ENCODE measurements around the gene SYT12.
"Not testable (repeated sequence)": the region's sequence is repeated elsewhere in the genome, so short reads cannot be mapped to it uniquely, and the experiment has no call there.

Gene SYT12

GRCh38 chr11:66987158-66987620 lies 35.7 kb upstream of the SYT12 start:
- ATAC-seq (no peak), DNase-seq (no peak)
- Mint-ChIP-seq H3K9me3 (no peaks in the 10 kb centered on the region), H3K27ac (no peak overlapping the region), H3K4me1 (peaks cover 2% of the 10 kb centered on the region), H3K27me3 (peaks cover 19% of the 10 kb centered on the region), H3K4me3 (no peak overlapping the region), H3K36me3 (ENCODE audit: low read depth) (no peaks in the 10 kb centered on the region)

- Mint-ChIP-seq H3K4me1 (no peaks in the 10 kb centered on the region), H3K9me3 (no peaks in the 10 kb centered on the region), H3K36me3 (ENCODE audit: low read depth) (no peaks in the 10 kb centered on the region), H3K4me3 (no peak overlapping the region), H3K27ac (no peak overlapping the region), H3K27me3 (peaks cover 17% of the 10 kb centered on the region)
- ATAC-seq (no peak), DNase-seq (no peak)
These were observed 34.9 kb upstream of the SYT12 start for GRCh38 chr11:66987924-66988637.

GRCh38 chr11:66988741-66989140 lies 34.2 kb upstream of the SYT12 start:
- not testable (repeated sequence) for H3K36me3 Mint-ChIP-seq (ENCODE audit: low read depth); DNase-seq; H3K27ac Mint-ChIP-seq; H3K9me3 Mint-ChIP-seq; H3K4me3 Mint-ChIP-seq; ATAC-seq; H3K4me1 Mint-ChIP-seq
- peaks cover 19% of the 10 kb centered on the region for H3K27me3 Mint-ChIP-seq

GRCh38 chr11:66989360-66989759 lies 33.6 kb upstream of the SYT12 start:
- H3K27me3 Mint-ChIP-seq: peaks cover 19% of the 10 kb centered on the region
- DNase-seq; H3K9me3 Mint-ChIP-seq; ATAC-seq; H3K27ac Mint-ChIP-seq; H3K4me3 Mint-ChIP-seq; H3K36me3 Mint-ChIP-seq (ENCODE audit: low read depth); H3K4me1 Mint-ChIP-seq: not testable (repeated sequence)

GRCh38 chr11:66992041-66992440 lies 30.9 kb upstream of the SYT12 start:
- Mint-ChIP-seq H3K27ac (no peak overlapping the region), H3K4me1 (no peaks in the 10 kb centered on the region), H3K27me3 (peaks cover 16% of the 10 kb centered on the region), H3K36me3 (ENCODE audit: low read depth) (no peaks in the 10 kb centered on the region), H3K9me3 (no peaks in the 10 kb centered on the region), H3K4me3 (no peak overlapping the region)
- DNase-seq (no peak), ATAC-seq (no peak)

GRCh38 chr11:66996609-66997273 lies 26.2 kb upstream of the SYT12 start:
- ATAC-seq: no peak
- no peaks in the 10 kb centered on the region for H3K36me3 Mint-ChIP-seq (ENCODE audit: low read depth)
- no peak for DNase-seq

GRCh38 chr11:66999555-66999954 lies 23.4 kb upstream of the SYT12 start:
- no peak for ATAC-seq
- no peaks in the 10 kb centered on the region for H3K36me3 Mint-ChIP-seq (ENCODE audit: low read depth)
- no peak overlapping the region for H3K4me3 Mint-ChIP-seq
- H3K4me1 Mint-ChIP-seq: no peaks in the 10 kb centered on the region
- no peaks in the 10 kb centered on the region for H3K9me3 Mint-ChIP-seq
- H3K27ac Mint-ChIP-seq: no peak overlapping the region
- no peak for DNase-seq
- H3K27me3 Mint-ChIP-seq: peaks cover 3% of the 10 kb centered on the region

More at GRCh38 chr11:66996609-66997273, 26.2 kb upstream of the SYT12 start:
- Mint-ChIP-seq H3K27me3 (peaks cover 12% of the 10 kb centered on the region), H3K4me3 (no peak overlapping the region), H3K4me1 (no peaks in the 10 kb centered on the region), H3K9me3 (no peaks in the 10 kb centered on the region), H3K27ac (no peak overlapping the region)

GRCh38 chr11:67001332-67001731 lies 21.6 kb upstream of the SYT12 start:
- Mint-ChIP-seq H3K4me3 (no peak overlapping the region), H3K36me3 (ENCODE audit: low read depth) (no peaks in the 10 kb centered on the region), H3K27ac (no peak overlapping the region), H3K27me3 (peaks cover 2% of the 10 kb centered on the region), H3K4me1 (peaks cover 2% of the 10 kb centered on the region), H3K9me3 (no peaks in the 10 kb centered on the region)
- no peak for ATAC-seq
- no peak for DNase-seq

- H3K9me3 Mint-ChIP-seq: no peaks in the 10 kb centered on the region
- DNase-seq (no peak), ATAC-seq (no peak)
- H3K27me3 Mint-ChIP-seq: no peaks in the 10 kb centered on the region
- no peak overlapping the region for H3K27ac Mint-ChIP-seq
- H3K4me3 Mint-ChIP-seq: no peak overlapping the region
- peaks cover 2% of the 10 kb centered on the region for H3K4me1 Mint-ChIP-seq
- H3K36me3 Mint-ChIP-seq (ENCODE audit: low read depth): no peaks in the 10 kb centered on the region
These were observed 20.5 kb upstream of the SYT12 start for GRCh38 chr11:67002297-67002913.

GRCh38 chr11:67002921-67003411 lies 20.0 kb upstream of the SYT12 start:
- H3K27ac Mint-ChIP-seq: no peak overlapping the region
- ATAC-seq (no peak), DNase-seq (no peak)
- no peak overlapping the region for H3K4me3 Mint-ChIP-seq
- no peaks in the 10 kb centered on the region for H3K9me3 Mint-ChIP-seq
- H3K4me1 Mint-ChIP-seq: peaks cover 2% of the 10 kb centered on the region
- H3K27me3 Mint-ChIP-seq: no peaks in the 10 kb centered on the region
- H3K36me3 Mint-ChIP-seq (ENCODE audit: low read depth): no peaks in the 10 kb centered on the region

GRCh38 chr11:67005200-67005599 lies 17.7 kb upstream of the SYT12 start:
- H3K36me3 Mint-ChIP-seq (ENCODE audit: low read depth); DNase-seq; H3K27me3 Mint-ChIP-seq; H3K4me1 Mint-ChIP-seq; H3K27ac Mint-ChIP-seq; H3K4me3 Mint-ChIP-seq; ATAC-seq; H3K9me3 Mint-ChIP-seq: not testable (repeated sequence)

- DNase-seq (peak; percentile 14), ATAC-seq (no peak)
- Mint-ChIP-seq H3K36me3 (ENCODE audit: low read depth) (no peaks in the 10 kb centered on the region), H3K9me3 (no peaks in the 10 kb centered on the region), H3K4me3 (no peak overlapping the region), H3K27me3 (no peaks in the 10 kb centered on the region), H3K27ac (no peak overlapping the region), H3K4me1 (peaks cover 2% of the 10 kb centered on the region)
These were observed 16.7 kb upstream of the SYT12 start for GRCh38 chr11:67006029-67006884.

GRCh38 chr11:67007126-67007525 lies 15.8 kb upstream of the SYT12 start:
- Mint-ChIP-seq H3K9me3 (no peaks in the 10 kb centered on the region), H3K27me3 (no peaks in the 10 kb centered on the region), H3K4me3 (no peak overlapping the region), H3K36me3 (ENCODE audit: low read depth) (no peaks in the 10 kb centered on the region), H3K4me1 (peaks cover 2% of the 10 kb centered on the region), H3K27ac (no peak overlapping the region)
- no peak for DNase-seq
- no peak for ATAC-seq

- H3K27me3 Mint-ChIP-seq: no peaks in the 10 kb centered on the region
- peaks cover 2% of the 10 kb centered on the region for H3K4me1 Mint-ChIP-seq
- H3K4me3 Mint-ChIP-seq: no peak overlapping the region
- H3K9me3 Mint-ChIP-seq: no peaks in the 10 kb centered on the region
- ATAC-seq (no peak), DNase-seq (no peak)
- H3K27ac Mint-ChIP-seq: no peak overlapping the region
- no peaks in the 10 kb centered on the region for H3K36me3 Mint-ChIP-seq (ENCODE audit: low read depth)
These were observed 12.5 kb upstream of the SYT12 start for GRCh38 chr11:67010296-67010905.
